B cell (primary cell): Measurements from ENCODE around the gene DCP2.

Experiments
- EZH2 ChIP-seq: IDR thresholded peaks from 2 replicates; pipeline ENCODE4 v1.6.1; 2012; ENCODE audit warnings: borderline replicate concordance, low read depth, mild to moderate bottlenecking, moderate library complexity, low read length; ENCODE audit not compliant: insufficient read depth, poor library complexity, severe bottlenecking
- TF ChIP-seq, protein P1 (sequence below): fragments of 200-600 bp; IDR thresholded peaks from one replicate; pipeline ENCODE4 v1.8.0; 2022; ENCODE audit warnings: antibody characterized with exemption, mild to moderate bottlenecking

DNA sequence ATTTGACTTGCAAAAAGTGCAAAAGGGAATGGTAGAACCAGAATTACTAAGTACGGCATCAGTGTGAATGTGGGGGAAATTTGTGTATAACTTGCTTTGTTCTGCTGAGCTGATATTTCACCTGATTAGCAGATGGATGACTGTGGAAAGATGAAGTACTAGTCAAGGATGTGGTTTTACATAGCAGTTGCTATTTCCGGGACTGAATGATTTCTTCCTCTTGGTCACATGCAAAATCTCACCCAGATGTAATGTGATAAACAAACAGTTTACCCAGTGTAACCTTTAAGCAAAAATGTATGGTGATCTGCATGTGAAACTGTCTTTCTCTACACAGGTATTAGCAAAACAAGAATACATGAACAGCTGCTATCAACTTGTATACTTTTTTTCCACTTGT is 46.1 kb downstream of the DCP2 start:
- TF ChIP-seq, protein P1, sequence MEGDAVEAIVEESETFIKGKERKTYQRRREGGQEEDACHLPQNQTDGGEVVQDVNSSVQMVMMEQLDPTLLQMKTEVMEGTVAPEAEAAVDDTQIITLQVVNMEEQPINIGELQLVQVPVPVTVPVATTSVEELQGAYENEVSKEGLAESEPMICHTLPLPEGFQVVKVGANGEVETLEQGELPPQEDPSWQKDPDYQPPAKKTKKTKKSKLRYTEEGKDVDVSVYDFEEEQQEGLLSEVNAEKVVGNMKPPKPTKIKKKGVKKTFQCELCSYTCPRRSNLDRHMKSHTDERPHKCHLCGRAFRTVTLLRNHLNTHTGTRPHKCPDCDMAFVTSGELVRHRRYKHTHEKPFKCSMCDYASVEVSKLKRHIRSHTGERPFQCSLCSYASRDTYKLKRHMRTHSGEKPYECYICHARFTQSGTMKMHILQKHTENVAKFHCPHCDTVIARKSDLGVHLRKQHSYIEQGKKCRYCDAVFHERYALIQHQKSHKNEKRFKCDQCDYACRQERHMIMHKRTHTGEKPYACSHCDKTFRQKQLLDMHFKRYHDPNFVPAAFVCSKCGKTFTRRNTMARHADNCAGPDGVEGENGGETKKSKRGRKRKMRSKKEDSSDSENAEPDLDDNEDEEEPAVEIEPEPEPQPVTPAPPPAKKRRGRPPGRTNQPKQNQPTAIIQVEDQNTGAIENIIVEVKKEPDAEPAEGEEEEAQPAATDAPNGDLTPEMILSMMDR = no peak
- TF ChIP-seq EZH2 = no peak
